Measurements from ENCODE around the gene TNFRSF25.

The TNFRSF25 gene

GRCh38 chr1:6468729-6469461 is 2.9 kb upstream of the TNFRSF25 start:
- TF ChIP-seq FOXP2 (optimal IDR thresholded peaks at IDR 0.05; ENCODE audit: borderline replicate concordance, extremely low read depth, extremely low read length, insufficient read depth), result no peak
- TF ChIP-seq POLR2AphosphoS5 (IDR thresholded peaks at IDR 0.05; ENCODE audit: low read depth, low read length), result no peak
- no peak for TF ChIP-seq SIN3A (IDR thresholded peaks at IDR 0.05; ENCODE audit: borderline replicate concordance, insufficient read depth, low read length)
- no peak for TF ChIP-seq REST (IDR thresholded peaks at IDR 0.05; ENCODE audit: insufficient read depth in 1 of 2, low read depth in 2 of 2, low read length in 2 of 2)
- TF ChIP-seq TAF1 (IDR thresholded peaks at IDR 0.05; ENCODE audit: borderline replicate concordance, insufficient read depth, low read length), result no peak

- TF ChIP-seq FOXP2 (optimal IDR thresholded peaks at IDR 0.05; ENCODE audit: borderline replicate concordance, extremely low read depth, extremely low read length, insufficient read depth), result no peak
- TF ChIP-seq POLR2AphosphoS5 (IDR thresholded peaks at IDR 0.05; ENCODE audit: low read depth, low read length), result no peak
- no peak for TF ChIP-seq SIN3A (IDR thresholded peaks at IDR 0.05; ENCODE audit: borderline replicate concordance, insufficient read depth, low read length)
These were observed 2.0 kb upstream of the TNFRSF25 start for GRCh38 chr1:6467744-6468688.

- no peak for TF ChIP-seq TAF1 (IDR thresholded peaks at IDR 0.05; ENCODE audit: borderline replicate concordance, insufficient read depth, low read length)
These were observed 1.3 kb upstream of the TNFRSF25 start for GRCh38 chr1:6467224-6467623.

- TF ChIP-seq REST (IDR thresholded peaks at IDR 0.05; ENCODE audit: insufficient read depth in 1 of 2, low read depth in 2 of 2, low read length in 2 of 2), result no peak
These were observed 778 bp upstream of the TNFRSF25 start for GRCh38 chr1:6466751-6467150.

GRCh38 chr1:6465461-6466005 is 440 bp downstream of the TNFRSF25 start:
- TF ChIP-seq FOXP2 (optimal IDR thresholded peaks at IDR 0.05; ENCODE audit: borderline replicate concordance, extremely low read depth, extremely low read length, insufficient read depth) (no peak), POLR2AphosphoS5 (IDR thresholded peaks at IDR 0.05; ENCODE audit: low read depth, low read length) (no peak), TAF1 (IDR thresholded peaks at IDR 0.05; ENCODE audit: borderline replicate concordance, insufficient read depth, low read length) (no peak), REST (IDR thresholded peaks at IDR 0.05; ENCODE audit: insufficient read depth in 1 of 2, low read depth in 2 of 2, low read length in 2 of 2) (no peak)

- TF ChIP-seq TAF1 (IDR thresholded peaks at IDR 0.05; ENCODE audit: borderline replicate concordance, insufficient read depth, low read length) (no peak), REST (IDR thresholded peaks at IDR 0.05; ENCODE audit: insufficient read depth in 1 of 2, low read depth in 2 of 2, low read length in 2 of 2) (no peak), SIN3A (IDR thresholded peaks at IDR 0.05; ENCODE audit: borderline replicate concordance, insufficient read depth, low read length) (no peak), POLR2AphosphoS5 (IDR thresholded peaks at IDR 0.05; ENCODE audit: low read depth, low read length) (no peak), FOXP2 (optimal IDR thresholded peaks at IDR 0.05; ENCODE audit: borderline replicate concordance, extremely low read depth, extremely low read length, insufficient read depth) (no peak)
These were observed 1.1 kb downstream of the TNFRSF25 start for GRCh38 chr1:6464915-6465314.

Measured in PFSK-1 (cell line).